H54 (cell line): Measurements from ENCODE around the gene DBP.

ENCODE experiments used
- DNase-seq: peaks from one replicate; pipeline ENCODE4 v3.0.0; 2011; ENCODE audit warnings: low spot score, mixed read lengths; ENCODE audit not compliant: insufficient read length
- FAIRE-seq: peaks from 3 replicates; lab custom pipeline; 2011; peaks lifted over from hg19 to GRCh38; lab: Jason Lieb, UNC
- POLR2A ChIP-seq: IDR thresholded peaks from 2 replicates; pipeline ENCODE4 v1.6.1; 2011; ENCODE audit warnings: low read depth, mild to moderate bottlenecking, low read length

The DBP gene

GRCh38 chr19:48631225-48631624, 6.0 kb downstream of the DBP start:
- DNase-seq (no peak), FAIRE-seq (no peak)
- no peak for TF ChIP-seq POLR2A

GRCh38 chr19:48630296-48631063, 6.7 kb downstream of the DBP start:
- no peak for TF ChIP-seq POLR2A
- DNase-seq = no peak
- no peak for FAIRE-seq

- DNase-seq (no peak), FAIRE-seq (no peak)
- no peak for TF ChIP-seq POLR2A
Observed at GRCh38 chr19:48629599-48630295, 7.4 kb downstream of the DBP start.

- no peak for TF ChIP-seq POLR2A
- FAIRE-seq (no peak), DNase-seq (no peak)
Observed at GRCh38 chr19:48629297-48629598, 7.9 kb downstream of the DBP start.

GRCh38 chr19:48628486-48629296, 8.5 kb downstream of the DBP start:
- DNase-seq = no peak
- no peak for FAIRE-seq

GRCh38 chr19:48627865-48628314, 9.3 kb downstream of the DBP start:
- no peak for FAIRE-seq
- TF ChIP-seq POLR2A = no peak
- DNase-seq = no peak

More at GRCh38 chr19:48628486-48629296, 8.5 kb downstream of the DBP start:
- no peak for TF ChIP-seq POLR2A

- no peak for DNase-seq
- TF ChIP-seq POLR2A = no peak
- FAIRE-seq = no peak
Observed at GRCh38 chr19:48627201-48627864, 9.8 kb downstream of the DBP start.

GRCh38 chr19:48625891-48626327, 11.3 kb downstream of the DBP start:
- DNase-seq (no peak), FAIRE-seq (no peak)

GRCh38 chr19:48624791-48625723, 12.1 kb downstream of the DBP start:
- DNase-seq = no peak
- no peak for FAIRE-seq

More at GRCh38 chr19:48625891-48626327, 11.3 kb downstream of the DBP start:
- no peak for TF ChIP-seq POLR2A

GRCh38 chr19:48624067-48624594, 13.0 kb downstream of the DBP start:
- FAIRE-seq = no peak
- no peak for TF ChIP-seq POLR2A
- DNase-seq = peak; percentile 82

More at GRCh38 chr19:48624791-48625723, 12.1 kb downstream of the DBP start:
- no peak for TF ChIP-seq POLR2A

- no peak for FAIRE-seq
- TF ChIP-seq POLR2A = no peak
Observed at GRCh38 chr19:48623556-48624066, 13.6 kb downstream of the DBP start.

More at GRCh38 chr19:48623556-48624066, 13.6 kb downstream of the DBP start:
- DNase-seq = no peak
